Esophagus mucosa (tissue), 1 donor: ENCODE measurements around the gene ADAM17. TPM values are rescaled to one million over a fixed set of nuclear protein-coding genes. Genes with fewer than 3 reads are reported as not detected.
"Not testable (repeated sequence)": the region's sequence is repeated elsewhere in the genome, so short reads cannot be mapped to it uniquely, and the experiment has no call there.

Experiments
- ATAC-seq: fragments of 200-7000 bp; cut with Tn5 transposase; one replicate; pipeline ENCODE4 v1.9.1; 2020
- total RNA-seq: library from RNA; stranded (reverse); gene quantifications from one replicate; pipeline ENCODE4 v1.2.4, GENCODE V29; 2023
- donor health status: DM: yes; HTN: yes; CAD: no.

Gene ADAM17
- total RNA-seq, 1 donor from 2014 or later, result 27.5 TPM

DNA sequence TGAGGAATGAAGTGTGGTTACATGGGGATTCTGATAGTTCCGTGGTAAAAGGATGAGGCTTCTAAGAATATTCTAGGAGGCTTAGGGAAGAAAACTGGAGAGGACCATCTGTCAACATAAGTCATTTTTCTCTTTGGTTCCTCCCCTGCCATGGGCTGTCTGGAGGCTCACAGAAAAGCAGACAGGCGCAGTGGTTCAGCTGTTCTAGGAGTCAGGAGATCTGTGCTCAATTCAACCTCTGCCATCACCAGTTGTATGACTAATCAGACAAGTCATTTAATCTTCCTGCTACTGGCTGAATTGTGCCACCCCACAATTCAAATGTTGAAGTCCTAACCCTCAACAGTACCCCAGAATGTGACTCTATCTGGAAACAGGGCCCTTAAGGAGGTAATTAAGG lies 36.4 kb downstream of the ADAM17 start:
- ATAC-seq, result no peak

DNA sequence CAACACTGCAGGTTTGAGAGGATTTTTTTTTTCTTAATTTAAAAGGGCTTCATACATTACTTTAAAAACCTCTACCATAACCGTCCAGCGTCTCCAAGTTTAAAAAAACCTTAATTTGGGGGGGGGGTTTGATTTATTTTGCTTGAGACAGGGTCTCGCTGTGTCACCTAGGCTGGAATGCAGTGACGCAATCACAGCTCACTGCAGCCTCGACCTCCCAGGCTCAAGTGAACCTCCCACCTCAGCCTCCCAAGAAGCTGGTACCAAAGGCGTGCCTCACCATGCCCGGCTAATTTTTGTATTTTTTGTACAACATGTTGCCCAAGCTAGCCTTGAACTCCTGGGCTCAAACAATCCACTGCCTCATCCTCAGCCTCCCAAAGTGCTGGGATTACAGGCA lies 36.9 kb downstream of the ADAM17 start:
- ATAC-seq, result no peak

DNA sequence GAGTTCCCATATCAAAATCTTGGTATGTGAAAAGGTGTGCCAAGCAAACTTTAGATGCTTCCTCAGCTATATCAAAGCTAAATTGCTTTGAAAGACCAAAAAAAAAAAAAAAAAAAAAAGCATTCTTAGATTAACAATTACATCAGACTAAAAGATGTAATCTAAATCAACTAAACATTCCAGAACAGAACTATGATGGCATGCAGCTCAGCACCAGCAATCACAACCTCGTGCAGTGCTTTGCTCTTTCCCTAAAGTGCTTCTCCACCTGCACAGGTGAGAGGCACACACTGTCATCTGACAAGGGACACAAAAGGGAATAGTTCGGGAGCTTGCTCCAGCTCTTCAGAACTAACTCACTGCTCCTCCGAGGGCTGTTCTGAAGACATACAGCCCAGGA lies 37.5 kb downstream of the ADAM17 start:
- no peak for ATAC-seq

DNA sequence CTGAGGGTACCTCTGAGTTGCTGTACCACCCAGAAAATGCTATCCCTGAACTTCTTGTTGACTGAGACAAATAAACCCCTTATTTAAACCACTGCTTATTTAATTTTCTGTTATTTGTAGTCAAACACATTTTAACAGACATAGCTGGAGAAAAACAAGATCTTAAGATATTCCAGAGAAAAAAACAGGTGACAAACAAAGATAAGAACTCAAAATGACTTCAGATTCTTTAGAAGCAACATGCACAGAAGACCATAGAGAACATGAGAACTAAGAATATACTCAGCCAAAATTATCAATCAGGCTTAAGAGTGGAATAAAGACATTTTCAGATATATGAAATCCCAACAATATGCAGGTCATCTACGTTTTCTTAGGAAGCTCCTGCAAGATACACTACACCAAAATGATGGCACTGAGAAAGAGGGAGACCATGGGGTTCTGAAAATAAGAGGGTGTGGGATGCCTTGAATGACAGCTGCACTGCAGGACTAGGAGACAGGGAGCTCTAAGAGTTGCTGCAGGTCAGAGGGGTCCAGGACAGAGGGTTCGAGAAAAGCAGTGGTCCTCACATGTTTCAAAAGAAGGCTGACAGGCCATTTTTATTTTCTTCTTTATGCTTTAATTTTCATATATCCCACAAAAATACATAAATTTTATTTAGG lies 38.4 kb downstream of the ADAM17 start:
- ATAC-seq, result no peak

DNA sequence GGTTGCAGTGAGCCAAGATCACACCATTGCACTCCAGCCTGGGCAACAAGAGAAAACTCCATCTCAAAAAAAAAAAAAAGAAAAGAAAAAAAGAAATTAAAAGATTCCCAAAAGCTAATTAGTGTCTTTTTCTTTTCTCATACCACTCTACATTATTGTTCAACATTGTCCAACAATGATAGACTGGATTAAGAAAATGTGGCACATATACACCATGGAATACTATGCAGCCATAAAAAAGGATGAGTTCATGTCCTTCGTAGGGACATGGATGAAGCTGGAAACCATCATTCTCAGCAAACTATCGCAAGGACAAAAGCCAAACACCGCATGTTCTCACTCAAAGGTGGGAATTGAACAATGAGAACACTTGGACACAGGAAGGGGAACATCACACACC lies 41.7 kb downstream of the ADAM17 start:
- not testable (repeated sequence) for ATAC-seq

DNA sequence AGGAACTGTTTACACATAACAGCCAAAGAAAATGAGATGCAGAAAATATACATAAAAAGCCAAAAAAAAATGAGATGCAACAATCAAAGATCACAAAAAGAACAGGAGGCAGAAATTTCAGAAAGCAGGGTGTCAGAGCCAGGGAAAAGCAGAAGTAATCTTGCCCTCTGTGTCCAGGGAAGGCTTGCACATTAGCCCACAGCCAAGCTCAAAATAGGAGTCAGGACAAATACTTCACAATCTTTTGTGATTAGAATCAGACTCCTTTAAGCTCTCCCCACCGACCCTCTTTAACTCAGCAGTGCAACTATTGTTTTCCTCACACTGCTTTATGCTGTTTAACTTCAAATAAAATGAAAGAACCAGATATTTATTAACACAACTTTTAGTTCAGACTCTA lies 46.7 kb downstream of the ADAM17 start:
- ATAC-seq, result no peak

DNA sequence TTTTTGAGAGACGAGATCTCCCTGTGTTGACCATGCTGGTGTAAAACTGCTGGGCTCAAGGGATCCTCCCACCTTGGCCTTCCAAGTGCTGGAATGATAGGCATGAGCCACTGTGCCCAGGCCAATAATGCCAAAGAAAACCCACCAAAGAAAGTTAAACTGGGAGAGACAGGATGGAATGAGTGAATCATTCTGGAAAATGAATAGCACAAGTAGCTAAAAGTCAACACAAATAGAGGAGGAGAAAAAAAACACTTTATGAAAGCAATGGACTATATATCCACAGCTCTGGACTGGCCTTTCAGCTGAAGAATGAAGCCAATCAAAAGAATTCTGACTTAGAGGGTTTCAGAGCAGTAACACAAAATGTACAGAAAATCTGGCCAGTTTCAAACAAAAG lies 57.4 kb downstream of the ADAM17 start:
- no peak for ATAC-seq

DNA sequence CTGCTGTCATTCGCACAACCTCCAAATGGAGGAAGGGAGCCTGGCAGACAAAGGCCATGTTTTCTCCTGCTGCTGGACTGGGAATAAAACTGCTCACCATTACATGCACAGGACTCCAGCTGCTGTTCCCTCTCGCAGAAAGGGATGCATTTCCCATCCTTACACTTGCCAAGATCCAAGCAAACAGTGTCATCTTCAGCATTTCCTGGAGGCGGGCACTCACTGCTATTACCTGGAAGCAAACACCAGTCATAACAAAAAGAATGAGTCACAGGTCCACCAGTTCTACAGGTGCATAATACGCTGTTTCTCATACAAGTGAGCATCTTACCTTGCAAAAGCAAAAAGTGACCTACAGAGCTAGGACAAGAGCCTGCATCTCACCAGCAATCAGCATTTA lies 58.6 kb downstream of the ADAM17 start:
- peak; percentile 93 for ATAC-seq

DNA sequence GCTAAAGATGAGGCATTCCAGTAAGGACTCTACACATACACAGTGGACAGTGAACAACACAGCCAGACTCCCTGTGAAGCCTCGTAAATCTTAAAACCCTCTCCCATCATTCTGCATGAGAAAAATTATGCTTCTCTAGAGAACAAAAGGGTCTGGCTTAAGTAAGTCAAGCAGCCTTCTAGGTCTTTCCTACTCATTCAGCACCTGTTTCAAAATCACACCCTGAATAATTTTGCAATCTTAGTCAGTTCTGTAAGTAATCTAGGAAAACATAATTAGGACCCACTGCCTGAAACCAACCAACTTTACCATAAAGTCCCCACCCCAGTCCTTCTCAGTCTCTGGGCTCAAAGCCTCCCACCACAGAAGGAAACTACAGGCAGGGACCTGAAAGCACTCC lies 61.5 kb downstream of the ADAM17 start:
- ATAC-seq, result no peak

DNA sequence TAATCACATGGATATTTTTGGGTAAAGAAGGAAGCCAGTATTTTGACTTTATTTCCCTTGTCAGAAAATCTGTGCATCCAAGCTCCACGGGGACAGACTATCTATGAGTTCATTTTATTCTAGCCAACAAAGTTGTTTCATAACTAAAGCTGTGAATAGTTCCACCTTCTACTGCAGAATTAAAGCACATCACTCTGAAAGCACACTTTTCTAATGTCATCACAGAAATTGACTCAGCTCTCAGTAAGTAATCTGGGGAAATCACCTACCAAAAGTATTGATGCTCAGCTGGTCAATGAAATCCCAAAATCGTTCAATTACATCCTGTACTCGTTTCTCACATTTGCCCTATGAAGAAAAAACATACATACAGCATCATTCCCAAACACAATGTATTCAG lies 62.2 kb downstream of the ADAM17 start:
- ATAC-seq, result no peak

DNA sequence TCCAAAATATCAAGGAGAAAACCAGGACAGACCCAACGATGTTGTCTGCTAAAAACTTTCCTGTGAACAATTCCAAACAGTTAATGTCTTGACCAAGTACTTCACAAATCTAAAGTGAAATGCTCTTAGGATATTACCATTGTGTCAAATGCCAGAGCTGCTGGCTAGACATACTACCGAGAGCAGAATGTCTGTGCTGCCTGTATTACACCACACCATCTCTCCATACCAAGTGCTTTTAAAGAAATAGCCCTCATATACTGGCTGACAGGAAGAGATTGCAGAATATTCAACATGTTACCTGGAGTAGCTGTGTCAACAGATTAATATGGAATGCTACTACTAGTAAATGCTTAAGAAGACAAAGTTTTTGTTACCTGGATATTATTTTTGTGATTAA lies 62.7 kb downstream of the ADAM17 start:
- no peak for ATAC-seq

DNA sequence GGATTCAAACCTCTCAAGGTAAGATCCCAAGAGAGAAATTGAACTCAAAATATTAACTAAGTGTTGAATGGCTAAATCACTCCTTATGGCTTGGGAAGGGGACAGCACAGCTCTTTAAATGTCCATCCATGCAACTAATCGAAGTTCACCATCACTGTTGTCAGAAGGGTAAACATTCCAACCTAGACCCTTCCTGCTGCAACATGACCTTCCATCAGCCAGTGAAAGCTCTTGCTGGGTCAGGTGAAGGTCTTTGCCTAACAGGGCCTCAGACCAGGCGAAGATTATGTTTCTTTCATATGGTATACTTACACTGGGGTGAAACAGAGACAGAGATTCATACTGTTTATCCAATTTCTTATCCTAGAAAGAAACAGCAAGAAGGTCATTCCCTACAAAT lies 64.8 kb downstream of the ADAM17 start:
- no peak for ATAC-seq

DNA sequence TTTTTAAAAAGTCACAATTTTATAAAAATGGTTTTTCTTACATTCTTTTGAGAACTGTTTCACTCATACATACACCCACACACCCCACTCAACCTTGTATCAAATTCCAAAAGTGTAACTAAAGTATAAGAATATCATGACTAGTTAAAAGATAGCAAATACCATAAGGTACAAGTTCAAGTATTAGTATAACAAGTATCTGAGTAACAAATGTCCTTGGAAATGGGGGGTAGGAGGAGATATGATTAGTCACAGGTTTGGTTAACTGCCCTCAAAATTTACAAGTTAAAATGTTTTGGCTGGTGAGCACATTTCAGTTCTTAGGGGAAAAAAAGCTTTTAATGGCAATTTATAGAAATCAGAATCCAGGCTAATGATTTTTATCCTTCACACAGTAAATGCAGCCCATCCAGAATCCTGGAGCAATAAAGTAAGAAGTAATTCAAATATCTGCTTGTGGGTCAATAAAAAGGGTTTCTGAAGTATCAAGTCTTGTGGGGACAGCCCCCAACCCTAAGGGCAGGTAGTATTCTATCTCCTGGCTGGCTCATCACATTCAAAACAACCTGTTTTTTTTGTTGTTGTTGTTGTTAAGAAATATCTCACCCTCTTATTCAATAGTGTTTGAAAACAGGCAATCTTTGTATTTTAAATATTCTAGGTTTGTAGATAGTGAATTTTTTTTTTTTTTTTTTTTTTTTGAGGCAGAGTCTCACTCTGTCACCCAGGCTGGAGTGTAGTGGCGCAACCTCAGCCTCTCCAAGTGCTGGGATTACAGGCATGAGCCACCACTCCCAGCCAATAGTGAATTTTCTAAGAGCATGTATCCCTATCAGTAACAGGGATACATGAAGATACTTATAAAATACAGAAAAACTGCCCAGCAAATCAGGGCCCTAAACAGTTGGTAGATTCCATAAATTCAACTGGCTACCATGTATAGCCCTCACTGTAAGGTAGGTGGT lies 66.8 kb downstream of the ADAM17 start:
- no peak for ATAC-seq

DNA sequence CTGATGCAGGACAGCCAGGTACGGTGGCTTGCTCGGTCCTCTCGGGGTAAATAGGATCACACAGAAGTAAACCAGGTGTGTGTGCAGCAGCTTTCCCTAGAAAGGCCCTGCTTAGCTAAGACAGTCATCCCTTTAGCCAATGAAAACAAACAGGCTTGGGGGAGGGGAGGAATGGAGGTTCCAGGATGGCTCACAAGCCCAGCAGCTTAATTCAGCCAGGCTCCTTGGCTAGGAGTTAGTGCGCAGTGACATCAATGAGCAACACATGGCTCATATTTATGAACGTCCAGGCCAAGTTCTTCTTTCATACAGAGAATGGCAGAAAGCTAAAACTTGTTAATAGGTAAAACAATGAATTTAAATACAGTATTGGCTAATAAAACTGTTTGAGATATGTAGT lies 71.1 kb downstream of the ADAM17 start:
- ATAC-seq, result no peak

DNA sequence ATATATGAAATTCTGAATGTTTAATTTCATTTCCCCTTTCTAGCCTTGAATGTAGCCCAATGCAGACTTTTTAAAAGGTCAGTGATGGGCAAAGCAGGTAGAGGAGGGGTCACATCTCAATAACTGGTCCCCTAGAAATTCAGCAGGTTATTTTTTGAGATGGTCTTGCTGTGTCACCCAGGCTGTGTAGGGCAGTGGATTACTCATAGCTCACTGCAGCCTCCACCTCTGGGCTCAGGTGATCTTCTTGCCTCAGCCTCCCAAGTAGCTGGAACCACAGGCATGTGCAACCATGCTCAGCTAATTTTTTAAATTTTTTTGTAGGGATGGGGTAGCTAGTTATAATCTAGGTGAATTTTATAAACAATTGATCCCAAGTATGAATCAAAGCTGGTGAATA lies 72.5 kb downstream of the ADAM17 start:
- ATAC-seq, result no peak

DNA sequence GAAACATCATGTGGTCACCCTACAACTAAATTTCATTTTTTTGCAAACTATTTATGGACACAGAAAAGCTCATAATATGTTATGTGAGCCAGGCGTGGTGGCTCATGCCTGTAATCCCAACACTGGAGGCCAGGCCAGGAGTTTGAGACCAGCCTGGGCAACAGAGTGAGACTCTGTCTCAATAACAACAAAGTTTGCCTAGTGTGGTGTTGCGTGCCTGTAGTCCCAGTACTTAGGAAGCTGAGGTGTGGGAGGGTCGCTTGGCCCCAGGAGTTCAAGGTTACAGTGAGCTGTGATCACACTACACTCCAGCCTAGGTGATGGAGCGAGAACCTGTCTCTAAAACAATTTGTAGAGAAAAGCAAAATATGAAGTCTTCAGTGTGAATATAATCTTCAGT lies 75.5 kb downstream of the ADAM17 start:
- ATAC-seq, result no peak

DNA sequence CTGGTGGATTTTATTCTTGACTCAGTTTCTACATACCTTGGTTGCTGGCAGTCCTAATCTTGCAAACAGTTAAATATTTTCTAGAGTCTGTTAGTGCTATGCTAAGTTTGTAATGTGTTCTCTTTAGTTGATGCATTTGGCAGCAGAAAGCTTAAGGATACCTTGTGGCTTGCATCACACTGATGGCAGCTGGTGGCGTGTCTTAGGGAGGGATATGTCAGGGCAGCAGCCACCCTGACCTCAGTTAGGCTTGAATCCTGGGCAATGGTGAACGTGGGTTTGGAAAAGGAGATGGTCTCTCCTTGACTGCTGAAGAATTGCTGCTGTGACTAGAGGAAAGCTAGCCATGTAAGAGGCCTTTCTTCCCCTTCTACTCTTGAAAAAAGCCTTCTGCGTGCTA lies 77.1 kb downstream of the ADAM17 start:
- ATAC-seq, result no peak

DNA sequence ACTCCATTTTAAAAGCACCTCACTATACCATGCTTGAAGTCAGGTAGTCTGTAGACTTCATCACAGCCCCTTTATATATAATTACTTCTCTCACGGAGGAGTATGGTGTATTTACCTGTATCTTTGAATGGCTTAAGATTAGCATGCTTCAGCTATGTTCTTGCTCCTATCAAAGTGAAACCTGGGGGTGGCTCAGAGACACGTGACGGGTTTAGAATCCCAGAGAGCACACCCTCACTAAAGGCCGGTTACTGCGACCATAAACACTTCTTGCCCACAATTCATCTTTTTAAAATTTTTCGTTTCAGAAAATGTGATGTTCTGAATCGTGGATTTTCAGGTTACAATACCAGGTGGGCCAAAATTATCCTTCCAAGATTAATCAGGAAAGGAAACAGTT lies 77.7 kb downstream of the ADAM17 start:
- ATAC-seq, result no peak

DNA sequence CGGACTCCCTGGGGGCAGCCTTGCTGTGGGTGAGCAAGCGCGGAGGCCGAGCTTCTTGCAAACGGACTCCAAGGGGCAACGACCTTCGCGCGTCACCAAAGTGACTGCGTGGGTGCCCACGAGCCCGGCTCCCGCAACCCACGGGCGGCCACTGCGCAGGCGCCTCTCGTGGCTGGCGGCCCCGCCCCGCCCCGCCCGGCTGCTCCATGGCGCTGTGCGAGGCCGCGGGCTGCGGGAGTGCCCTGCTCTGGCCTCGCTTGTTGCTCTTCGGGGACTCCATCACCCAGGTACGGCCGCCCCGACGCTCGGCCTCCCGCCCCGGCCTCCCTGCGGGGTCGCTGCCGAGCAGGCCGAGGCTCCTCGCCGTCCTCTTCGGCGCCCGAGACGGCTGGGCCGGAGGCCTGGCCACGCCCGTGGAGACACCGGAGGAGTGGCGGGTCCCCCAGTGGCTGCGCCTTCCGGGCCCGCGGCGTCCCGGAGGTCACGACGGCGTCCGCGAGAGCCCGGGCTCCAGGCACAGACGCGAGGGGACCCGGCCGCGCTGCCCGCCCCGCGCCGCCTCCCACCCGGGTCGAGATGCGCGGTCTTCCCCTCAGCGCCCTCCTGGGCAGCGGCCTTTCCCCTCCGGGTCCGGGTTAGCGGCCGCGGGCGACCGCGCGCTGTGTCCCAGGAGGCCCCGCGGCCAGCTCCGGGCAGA lies 81.1 kb downstream of the ADAM17 start, which contains the start of gene IAH1:
TSS of gene IAH1 (plus strand) at position 191 of the 697 bp plus-strand sequence. CDS start at position 207, 16 bp downstream.
- peak; percentile 86 for ATAC-seq

DNA sequence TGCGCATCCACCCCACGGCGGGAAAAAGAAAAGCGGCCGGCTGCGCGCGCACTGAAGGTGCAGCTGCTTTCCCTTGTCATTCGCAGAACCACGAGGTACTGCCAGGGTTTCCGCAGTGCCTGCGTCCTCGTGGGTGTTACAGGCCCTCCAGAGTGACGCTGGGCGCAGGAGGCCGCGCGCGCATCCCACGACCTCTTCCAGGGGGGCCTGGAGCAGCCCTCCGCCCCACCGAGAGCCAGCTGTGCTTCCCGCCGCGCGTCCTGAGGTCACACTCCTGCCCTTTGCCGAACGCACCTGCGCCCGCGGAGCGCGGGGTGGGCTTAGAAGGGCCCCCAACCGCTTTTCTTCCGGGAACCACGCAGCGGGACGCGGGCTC lies 81.7 kb downstream of the ADAM17 start:
- peak; percentile 57 for ATAC-seq

DNA sequence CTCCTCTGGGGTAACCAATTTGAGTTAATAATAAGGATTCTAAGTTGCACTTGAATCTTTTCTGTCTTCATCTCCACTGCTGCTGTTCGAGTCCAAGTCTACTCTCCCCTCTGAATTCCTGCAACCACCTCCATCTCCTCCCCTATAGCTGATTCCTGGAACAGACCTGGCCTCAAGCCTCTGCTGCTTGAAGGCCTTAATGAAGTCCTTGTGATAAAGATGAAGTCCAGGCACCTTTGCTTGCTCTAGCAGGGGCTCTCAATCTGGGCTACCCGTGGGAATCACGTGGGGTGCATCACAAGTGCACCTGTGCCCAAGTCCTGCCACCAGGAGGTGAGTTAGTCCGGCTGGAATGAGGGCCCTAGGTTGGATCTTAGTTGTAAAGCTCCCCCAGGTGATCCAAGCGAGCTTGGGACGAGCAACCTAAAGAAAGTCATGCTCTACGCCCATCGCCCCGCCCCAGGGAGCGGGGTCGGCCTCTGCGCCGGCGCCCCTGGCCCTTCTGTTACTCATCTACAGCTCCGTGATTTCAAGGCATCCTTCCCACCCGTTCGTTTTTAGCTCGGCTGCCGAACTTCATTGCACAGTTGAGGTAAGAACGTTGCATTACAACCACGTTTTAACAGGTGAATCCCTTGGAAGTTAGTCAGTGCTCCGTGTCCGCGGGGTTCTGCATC lies 82.2 kb downstream of the ADAM17 start:
- ATAC-seq, result peak; percentile 49

DNA sequence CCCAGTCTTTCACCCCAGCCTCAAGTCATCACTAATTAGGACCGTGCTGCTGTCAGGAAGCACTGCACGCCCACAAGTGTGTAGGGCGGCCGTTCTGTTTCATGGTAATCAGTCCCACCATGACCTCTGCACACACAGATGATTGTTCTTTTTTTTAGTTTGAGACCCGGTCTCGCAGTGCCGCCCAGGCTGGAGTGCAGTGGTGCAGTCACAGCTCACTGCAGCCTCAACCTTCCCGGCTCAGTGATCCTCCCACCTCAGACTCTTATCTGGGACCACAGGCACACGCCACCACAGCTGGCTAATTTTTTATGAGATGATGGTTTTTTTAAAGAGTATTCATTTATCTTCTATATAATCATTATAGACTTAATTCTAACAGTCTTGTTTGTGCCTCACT lies 83.1 kb downstream of the ADAM17 start:
- ATAC-seq, result no peak

DNA sequence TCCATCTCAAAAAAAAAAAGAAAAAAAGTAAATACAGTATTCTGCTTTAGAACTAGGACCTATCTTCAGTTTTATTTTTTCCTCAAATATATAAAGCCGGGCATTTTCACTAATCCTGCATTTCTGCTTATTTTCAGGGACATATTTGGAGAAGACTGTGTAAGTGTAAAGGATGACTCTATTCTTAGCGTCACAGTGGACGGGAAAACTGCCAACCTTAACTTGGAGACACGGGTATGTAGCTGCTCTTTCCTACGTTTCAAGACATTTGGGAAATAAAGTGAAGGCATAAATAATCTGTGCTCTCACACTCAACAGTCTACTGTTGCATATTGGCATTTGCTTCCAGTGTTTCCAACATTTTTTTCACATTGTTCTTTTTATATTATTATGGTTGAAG lies 84.4 kb downstream of the ADAM17 start:
- no peak for ATAC-seq
